ENCODE measurements around the gene STRN4.

The STRN4 gene

DNA sequence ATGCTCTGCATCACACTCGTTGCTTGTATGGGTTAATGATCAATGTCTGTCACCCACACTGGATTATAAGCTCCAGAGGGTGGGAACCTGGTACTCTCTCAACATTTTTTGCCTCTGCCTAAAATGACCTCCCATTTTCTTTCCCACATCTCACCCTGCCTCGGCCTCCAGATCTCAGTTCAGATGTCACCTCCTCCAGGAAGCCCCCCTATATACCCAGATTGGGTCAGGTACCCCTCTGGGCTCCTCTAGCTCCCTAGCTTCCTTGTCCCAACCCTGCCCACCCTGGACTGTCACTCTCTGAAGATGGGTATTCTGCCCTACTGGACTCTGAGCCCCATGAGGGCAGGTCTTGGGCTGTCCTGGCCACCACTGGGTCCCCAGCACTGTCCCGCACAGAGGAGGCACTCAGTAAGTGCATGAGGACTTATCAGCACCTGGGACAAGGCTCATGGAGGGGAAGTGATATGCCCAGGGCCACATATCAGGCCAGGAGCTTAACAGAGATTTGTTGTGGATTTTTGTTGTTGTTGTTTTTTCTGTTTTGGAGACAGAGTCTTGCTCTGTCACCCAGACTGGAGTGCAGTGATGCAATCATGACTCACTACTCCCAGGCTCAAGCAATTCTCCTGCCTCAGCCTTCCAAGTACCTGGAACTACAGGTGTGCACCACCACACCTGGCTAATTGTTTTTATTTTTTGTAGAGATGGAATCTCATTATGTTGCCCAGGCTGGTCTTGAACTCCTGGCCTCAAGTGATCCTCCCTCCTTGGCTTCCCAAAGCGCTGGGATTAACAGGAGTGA lies 53.1 kb downstream of the STRN4 start:
- no peak for ATAC-seq
- no peak for TF ChIP-seq ZNF8 (CRISPR knock-in tag; IDR thresholded peaks at IDR 0.05)
- no peak for TF ChIP-seq CSDC2 (CRISPR knock-in tag; IDR thresholded peaks at IDR 0.05)
- no peak for TF ChIP-seq ESRRG (CRISPR knock-in tag; IDR thresholded peaks at IDR 0.05)
- TF ChIP-seq BACH2 (CRISPR knock-in tag; IDR thresholded peaks at IDR 0.05; ENCODE audit: borderline replicate concordance), result no peak
- TF ChIP-seq ZNF70 (CRISPR knock-in tag; IDR thresholded peaks at IDR 0.05), result no peak
- no peak for TF ChIP-seq ZC3H10 (CRISPR knock-in tag; IDR thresholded peaks at IDR 0.05)
- TF ChIP-seq RARB (CRISPR knock-in tag; IDR thresholded peaks at IDR 0.05), result no peak
- TF ChIP-seq TCF4 (CRISPR knock-in tag; IDR thresholded peaks at IDR 0.05; ENCODE audit: borderline replicate concordance), result no peak
- no peak for TF ChIP-seq TOX (CRISPR knock-in tag; IDR thresholded peaks at IDR 0.05; ENCODE audit: borderline replicate concordance)
- TF ChIP-seq, protein P1, sequence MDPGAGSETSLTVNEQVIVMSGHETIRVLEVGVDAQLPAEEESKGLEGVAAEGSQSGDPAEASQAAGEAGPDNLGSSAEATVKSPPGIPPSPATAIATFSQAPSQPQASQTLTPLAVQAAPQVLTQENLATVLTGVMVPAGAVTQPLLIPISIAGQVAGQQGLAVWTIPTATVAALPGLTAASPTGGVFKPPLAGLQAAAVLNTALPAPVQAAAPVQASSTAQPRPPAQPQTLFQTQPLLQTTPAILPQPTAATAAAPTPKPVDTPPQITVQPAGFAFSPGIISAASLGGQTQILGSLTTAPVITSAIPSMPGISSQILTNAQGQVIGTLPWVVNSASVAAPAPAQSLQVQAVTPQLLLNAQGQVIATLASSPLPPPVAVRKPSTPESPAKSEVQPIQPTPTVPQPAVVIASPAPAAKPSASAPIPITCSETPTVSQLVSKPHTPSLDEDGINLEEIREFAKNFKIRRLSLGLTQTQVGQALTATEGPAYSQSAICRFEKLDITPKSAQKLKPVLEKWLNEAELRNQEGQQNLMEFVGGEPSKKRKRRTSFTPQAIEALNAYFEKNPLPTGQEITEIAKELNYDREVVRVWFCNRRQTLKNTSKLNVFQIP (CRISPR knock-in tag; IDR thresholded peaks at IDR 0.05; ENCODE audit: borderline replicate concordance, low read depth), result no peak
- TF ChIP-seq, protein P2, sequence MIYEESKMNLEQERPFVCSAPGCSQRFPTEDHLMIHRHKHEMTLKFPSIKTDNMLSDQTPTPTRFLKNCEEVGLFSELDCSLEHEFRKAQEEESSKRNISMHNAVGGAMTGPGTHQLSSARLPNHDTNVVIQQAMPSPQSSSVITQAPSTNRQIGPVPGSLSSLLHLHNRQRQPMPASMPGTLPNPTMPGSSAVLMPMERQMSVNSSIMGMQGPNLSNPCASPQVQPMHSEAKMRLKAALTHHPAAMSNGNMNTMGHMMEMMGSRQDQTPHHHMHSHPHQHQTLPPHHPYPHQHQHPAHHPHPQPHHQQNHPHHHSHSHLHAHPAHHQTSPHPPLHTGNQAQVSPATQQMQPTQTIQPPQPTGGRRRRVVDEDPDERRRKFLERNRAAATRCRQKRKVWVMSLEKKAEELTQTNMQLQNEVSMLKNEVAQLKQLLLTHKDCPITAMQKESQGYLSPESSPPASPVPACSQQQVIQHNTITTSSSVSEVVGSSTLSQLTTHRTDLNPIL (CRISPR knock-in tag; IDR thresholded peaks at IDR 0.05; ENCODE audit: low read depth), result no peak
- no peak for TF ChIP-seq ZFP3 (CRISPR knock-in tag; IDR thresholded peaks at IDR 0.05)
- no peak for TF ChIP-seq CSRNP3 (CRISPR knock-in tag; IDR thresholded peaks at IDR 0.05)
- no peak for TF ChIP-seq ZNF565 (CRISPR knock-in tag; conservative IDR thresholded peaks at IDR 0.05; ENCODE audit: low read depth)
- TF ChIP-seq GLIS3 (CRISPR knock-in tag; IDR thresholded peaks at IDR 0.05), result no peak
- TF ChIP-seq PATZ1 (CRISPR knock-in tag; IDR thresholded peaks at IDR 0.05; ENCODE audit: borderline replicate concordance), result no peak
- TF ChIP-seq OSR1 (CRISPR knock-in tag; IDR thresholded peaks at IDR 0.05), result no peak
- no peak for TF ChIP-seq ARNTL (CRISPR knock-in tag; IDR thresholded peaks at IDR 0.05; ENCODE audit: borderline replicate concordance, low read depth)
- no peak for TF ChIP-seq TSHZ2 (CRISPR knock-in tag; IDR thresholded peaks at IDR 0.05)

- ATAC-seq, result no peak
- no peak for TF ChIP-seq RARB (CRISPR knock-in tag; IDR thresholded peaks at IDR 0.05)
- no peak for TF ChIP-seq ZFP3 (CRISPR knock-in tag; IDR thresholded peaks at IDR 0.05)
- TF ChIP-seq SNAI2 (CRISPR knock-in tag; IDR thresholded peaks at IDR 0.05), result no peak
- TF ChIP-seq, protein P1 (CRISPR knock-in tag; IDR thresholded peaks at IDR 0.05; ENCODE audit: borderline replicate concordance, low read depth), result no peak
- no peak for TF ChIP-seq ZNF565 (CRISPR knock-in tag; conservative IDR thresholded peaks at IDR 0.05; ENCODE audit: low read depth)
- TF ChIP-seq BACH2 (CRISPR knock-in tag; IDR thresholded peaks at IDR 0.05; ENCODE audit: borderline replicate concordance), result no peak
- no peak for TF ChIP-seq CSRNP3 (CRISPR knock-in tag; IDR thresholded peaks at IDR 0.05)
- TF ChIP-seq CSDC2 (CRISPR knock-in tag; IDR thresholded peaks at IDR 0.05), result no peak
- no peak for TF ChIP-seq ZFP30 (CRISPR knock-in tag; IDR thresholded peaks at IDR 0.05)
- no peak for TF ChIP-seq ZNF8 (CRISPR knock-in tag; IDR thresholded peaks at IDR 0.05)
- TF ChIP-seq TSHZ2 (CRISPR knock-in tag; IDR thresholded peaks at IDR 0.05), result no peak
- TF ChIP-seq ZNF70 (CRISPR knock-in tag; IDR thresholded peaks at IDR 0.05), result no peak
- no peak for TF ChIP-seq PPARA (CRISPR knock-in tag; IDR thresholded peaks at IDR 0.05; ENCODE audit: borderline replicate concordance)
- no peak for TF ChIP-seq ZC3H10 (CRISPR knock-in tag; IDR thresholded peaks at IDR 0.05)
Measured at GRCh38 chr19:46691948-46692347, 54.3 kb downstream of the STRN4 start.

All from SK-N-SH treated with all-trans-retinoic acid at 6 μM for 48 hours (cell line).